Stomach smooth muscle (tissue), 2 donors: ENCODE data around the gene NAP1L4.
A peak's percentile ranks its signal among the peaks of the same experiment; 100 is the strongest.

ENCODE experiments used
- H3K27ac ChIP-seq: one replicate; pipeline ENCODE4 v1.7.0; 2013; ENCODE audit warnings: mild to moderate bottlenecking, low read length, inconsistent platforms
- H3K27me3 ChIP-seq, 2 donors: one replicate each; pipeline ENCODE4 v1.7.0; 2013; ENCODE audit warnings: low read length in 2 of 2; ENCODE audit not compliant: insufficient read depth in 2 of 2, control insufficient read depth in 1 of 2
- H3K36me3 ChIP-seq, 2 donors: one replicate each; pipeline ENCODE4 v1.7.0; 2013; ENCODE audit warnings: low read length in 2 of 2; ENCODE audit not compliant: control insufficient read depth in 2 of 2, insufficient read depth in 2 of 2
- H3K4me1 ChIP-seq: one replicate; pipeline ENCODE4 v1.7.0; 2013; ENCODE audit warnings: low read length; ENCODE audit not compliant: control insufficient read depth, insufficient read depth
- H3K4me3 ChIP-seq, 2 donors: one replicate each; pipeline ENCODE4 v1.7.0; 2013; ENCODE audit warnings: low read length in 2 of 2
- H3K9ac ChIP-seq, 2 donors: one replicate each; pipeline ENCODE4 v1.7.0; 2013; ENCODE audit warnings: low read length in 2 of 2, mild to moderate bottlenecking in 1 of 2
- H3K9me3 ChIP-seq, 2 donors: one replicate each; pipeline ENCODE4 v1.7.0; 2013; ENCODE audit warnings: low read length in 2 of 2; ENCODE audit not compliant: control insufficient read depth in 2 of 2
- donor health status: healthy.
- donor health status: Pancreatic carcinoma.

NAP1L4 gene

GRCh38 chr11:2955906-2956476 lies 36.1 kb downstream of the NAP1L4 start:
- Histone ChIP-seq H3K4me3 (no peak overlapping the region), H3K4me1 (no peaks in the 10 kb centered on the region), H3K27me3 (no peaks in the 10 kb centered on the region), H3K36me3 (peaks cover 75% of the 10 kb centered on the region in 2 donors), H3K27ac (no peak overlapping the region), H3K9ac (no peak overlapping the region), H3K9me3 (no peaks in the 10 kb centered on the region)

DNA sequence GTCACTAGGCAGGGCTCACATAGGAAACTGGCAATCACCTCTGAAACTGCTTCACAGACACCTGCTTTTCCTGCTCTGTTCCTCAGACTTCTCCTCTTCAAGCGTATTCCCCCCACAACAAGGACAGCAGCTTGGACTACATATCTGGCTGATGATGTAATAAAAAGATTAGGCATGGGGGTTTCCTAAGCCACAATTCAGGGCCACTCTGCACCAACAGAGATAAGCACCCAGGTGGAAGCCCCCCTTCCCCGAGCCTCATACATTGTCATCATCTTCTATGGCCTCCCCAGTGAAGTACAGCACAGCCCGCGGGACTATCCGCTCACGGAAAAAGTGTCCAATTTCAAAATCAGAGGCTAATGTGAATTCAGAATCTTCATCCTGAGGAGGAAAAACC lies 37.9 kb downstream of the NAP1L4 start:
- no peaks in the 10 kb centered on the region for H3K9me3 ChIP-seq
- H3K4me1 ChIP-seq = no peaks in the 10 kb centered on the region
- no peak overlapping the region for H3K9ac ChIP-seq
- no peak overlapping the region for H3K4me3 ChIP-seq
- peaks cover 68 to 85% of the 10 kb centered on the region in 2 donors for H3K36me3 ChIP-seq
- no peaks in the 10 kb centered on the region for H3K27me3 ChIP-seq
- no peak overlapping the region for H3K27ac ChIP-seq

- H3K9me3 ChIP-seq = no peaks in the 10 kb centered on the region
- no peaks in the 10 kb centered on the region for H3K4me1 ChIP-seq
- H3K27ac ChIP-seq = no peak overlapping the region
- no peak overlapping the region for H3K9ac ChIP-seq
- no peak overlapping the region for H3K4me3 ChIP-seq
- peaks cover 70 to 84% of the 10 kb centered on the region in 2 donors for H3K36me3 ChIP-seq
- no peaks in the 10 kb centered on the region for H3K27me3 ChIP-seq
These were observed 39.8 kb downstream of the NAP1L4 start for GRCh38 chr11:2952290-2952689.

- Histone ChIP-seq H3K4me3 (no peak overlapping the region), H3K9ac (no peak overlapping the region), H3K36me3 (peaks cover 68 to 82% of the 10 kb centered on the region in 2 donors), H3K4me1 (peaks cover 3% of the 10 kb centered on the region), H3K27me3 (no peaks in the 10 kb centered on the region), H3K27ac (no peak overlapping the region), H3K9me3 (no peaks in the 10 kb centered on the region)
These were observed 40.7 kb downstream of the NAP1L4 start for GRCh38 chr11:2951231-2952110.

- Histone ChIP-seq H3K9me3 (no peaks in the 10 kb centered on the region), H3K36me3 (peaks cover 61 to 75% of the 10 kb centered on the region in 2 donors), H3K4me3 (no peak overlapping the region), H3K4me1 (peaks cover 8% of the 10 kb centered on the region), H3K9ac (no peak overlapping the region), H3K27ac (no peak overlapping the region), H3K27me3 (no peaks in the 10 kb centered on the region)
These were observed 41.3 kb downstream of the NAP1L4 start for GRCh38 chr11:2950825-2951224.

GRCh38 chr11:2949920-2950319 lies 42.2 kb downstream of the NAP1L4 start:
- Histone ChIP-seq H3K4me3 (no peak overlapping the region), H3K9me3 (no peaks in the 10 kb centered on the region), H3K36me3 (peaks cover 53 to 69% of the 10 kb centered on the region in 2 donors), H3K4me1 (peaks cover 16% of the 10 kb centered on the region), H3K27ac (no peak overlapping the region), H3K9ac (no peak overlapping the region), H3K27me3 (no peaks in the 10 kb centered on the region)

- Histone ChIP-seq H3K4me3 (no peak overlapping the region), H3K9ac (no peak overlapping the region), H3K27me3 (no peaks in the 10 kb centered on the region), H3K9me3 (no peaks in the 10 kb centered on the region), H3K36me3 (peaks cover 37 to 52% of the 10 kb centered on the region in 2 donors), H3K4me1 (peaks cover 21% of the 10 kb centered on the region), H3K27ac (no peak overlapping the region)
These were observed 44.4 kb downstream of the NAP1L4 start for GRCh38 chr11:2947744-2948143.

DNA sequence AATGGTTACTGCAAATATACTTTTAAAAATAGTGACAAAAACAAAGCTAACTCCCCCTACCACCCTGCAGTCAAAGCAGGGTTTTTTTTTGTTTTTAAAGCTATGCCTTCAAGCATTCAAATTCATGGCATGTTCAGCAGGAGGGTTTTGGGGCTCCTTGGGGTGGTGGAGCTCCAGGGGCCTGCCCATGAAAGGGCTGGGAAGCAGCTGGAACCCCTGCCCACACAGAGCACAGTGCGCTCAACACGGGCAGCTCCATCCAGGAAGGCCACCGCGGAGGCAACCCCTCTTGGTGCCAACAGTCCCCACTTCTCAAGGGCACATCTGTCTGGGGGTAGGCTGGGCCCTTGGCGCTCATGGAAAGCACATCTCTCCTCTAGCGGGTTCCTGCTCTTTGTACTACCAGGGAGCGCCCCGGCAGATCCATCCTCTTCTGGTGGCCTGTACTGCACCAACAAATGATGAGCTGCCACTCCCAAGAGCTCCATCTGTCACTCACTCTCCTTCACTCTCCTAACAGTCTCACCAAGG lies 46.3 kb downstream of the NAP1L4 start:
- no peak overlapping the region for H3K9ac ChIP-seq
- peaks cover 27 to 35% of the 10 kb centered on the region in 2 donors for H3K36me3 ChIP-seq
- no peaks in the 10 kb centered on the region for H3K27me3 ChIP-seq
- peak overlapping the region in 1 of 2 donors; percentile 47 for H3K4me3 ChIP-seq
- H3K27ac ChIP-seq = no peak overlapping the region
- no peaks in the 10 kb centered on the region for H3K9me3 ChIP-seq
- peaks cover 21% of the 10 kb centered on the region for H3K4me1 ChIP-seq

GRCh38 chr11:2945031-2945756 lies 46.9 kb downstream of the NAP1L4 start:
- Histone ChIP-seq H3K9me3 (no peaks in the 10 kb centered on the region), H3K27ac (peak overlapping the region; percentile 37), H3K4me1 (peaks cover 23% of the 10 kb centered on the region), H3K27me3 (no peaks in the 10 kb centered on the region), H3K9ac (peak overlapping the region; percentile 5 to 31), H3K4me3 (peak overlapping the region; percentile 59 to 64), H3K36me3 (peaks cover 27 to 30% of the 10 kb centered on the region in 2 donors)

DNA sequence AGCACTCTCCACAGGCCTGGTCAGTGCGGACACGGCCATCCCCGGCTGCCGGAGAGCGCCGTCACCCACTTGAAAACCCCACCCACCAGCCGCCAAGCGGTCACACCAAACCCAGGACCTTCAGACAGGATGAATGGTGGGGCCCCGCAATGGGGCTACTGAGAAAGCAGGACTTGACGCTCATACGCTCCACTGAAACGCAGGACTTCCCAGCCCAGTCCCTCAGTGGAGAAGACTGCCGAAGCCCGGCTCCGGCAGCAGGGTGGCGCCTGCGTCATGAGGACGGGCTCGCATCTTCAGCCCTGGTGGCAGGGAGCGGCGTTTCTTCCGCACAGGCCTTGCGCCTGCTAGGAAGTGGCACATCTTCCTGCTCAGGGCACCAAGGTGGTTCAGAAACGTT lies 47.6 kb downstream of the NAP1L4 start:
- Histone ChIP-seq H3K36me3 (peaks cover 23 to 24% of the 10 kb centered on the region in 2 donors), H3K27ac (no peak overlapping the region), H3K9ac (no peak overlapping the region), H3K4me1 (peaks cover 23% of the 10 kb centered on the region), H3K9me3 (no peaks in the 10 kb centered on the region), H3K27me3 (no peaks in the 10 kb centered on the region), H3K4me3 (peak overlapping the region in 1 of 2 donors; percentile 64)
